GM12878 (cell line): ENCODE data around the gene KDM2A. TPM values are rescaled to one million over a fixed set of nuclear protein-coding genes. Genes with fewer than 3 reads are reported as not detected.

ENCODE experiments used
- ATAC-seq: fragments of 200-7000 bp; cut with Tn5 transposase; 3 replicates; pipeline ENCODE4 v1.9.1; 2020; ENCODE audit warnings: mild to moderate bottlenecking, moderate library complexity
- BruUV-seq: library from RNA; stranded (reverse); fragments of 400-500 nt; replicated peaks from 2 replicates; lab custom pipeline; 2021; lab: Mats Ljungman, UMichigan
- CTCF ChIA-PET: fragments of 300-600 bp; sonication (Branson Sonifier 250); formaldehyde crosslinking; extraction: SDS; loops from one replicate; lab custom pipeline; 2021; ENCODE audit warnings: inconsistent platforms; lab: Yijun Ruan, JAX
- POLR2A ChIA-PET: fragments of 350-600 bp; formaldehyde crosslinking; extraction: SDS; loops from one replicate; lab custom pipeline; 2021; ENCODE audit warnings: inconsistent platforms; lab: Charles Lee
- RAD21 ChIA-PET: fragments of 300-600 bp; sonication (Branson Sonifier 250); formaldehyde crosslinking; loops from one replicate; lab custom pipeline; 2023; ENCODE audit warnings: antibody characterized with exemption; ENCODE audit not compliant: unreplicated experiment; lab: Charles Lee
- SMC1A ChIA-PET: fragments of 300-600 bp; sonication (Branson Sonifier 250); formaldehyde crosslinking; loops from one replicate; lab custom pipeline; 2023; ENCODE audit not compliant: unreplicated experiment, uncharacterized antibody; lab: Charles Lee
- DNase-seq: peaks from one replicate; pipeline ENCODE4 v3.0.0-alpha.2; 2011; ENCODE audit warnings: low read depth, low spot score
- FAIRE-seq: peaks from 3 replicates; lab custom pipeline; 2011; peaks lifted over from hg19 to GRCh38; lab: Jason Lieb, UNC
- H2AFZ ChIP-seq: 2 replicates; pipeline ENCODE4 v1.6.0; 2011; ENCODE audit warnings: low read depth, low read length, control low read depth; ENCODE audit not compliant: control insufficient read depth
- H3K27ac ChIP-seq: 2 replicates; pipeline ENCODE4 v1.5.1; 2011; ENCODE audit warnings: control low read depth; ENCODE audit not compliant: control insufficient read depth, insufficient read depth
- H3K27me3 ChIP-seq, 2 experiments: replicated peaks in 1 of 2; 2 replicates each; pipeline versions ENCODE4 v1.6.0 to v1.6.1; 2011; ENCODE audit warnings: low read length in 1 of 2; ENCODE audit not compliant: control insufficient read depth in 2 of 2, insufficient read depth in 2 of 2
- H3K36me3 ChIP-seq, 2 experiments: 2 replicates each; pipeline ENCODE4 v1.5.1; 2011; ENCODE audit warnings: low read length in 1 of 2; ENCODE audit not compliant: control insufficient read depth in 2 of 2, insufficient read depth in 2 of 2
- H3K4me1 ChIP-seq: 2 replicates; pipeline ENCODE4 v1.6.1; 2011; ENCODE audit warnings: mild to moderate bottlenecking, low read length, moderate library complexity, mixed read lengths; ENCODE audit not compliant: control insufficient read depth, insufficient read depth
- H3K4me2 ChIP-seq: 2 replicates; pipeline ENCODE4 v1.6.0; 2011; ENCODE audit warnings: control low read depth; ENCODE audit not compliant: control insufficient read depth, insufficient read depth
- H3K4me3 ChIP-seq: fragments of 200-600 bp; sonication (generic); 2 replicates; pipeline ENCODE4 v1.5.1; 2016
- H3K79me2 ChIP-seq: 2 replicates; pipeline ENCODE4 v1.6.0; 2011; ENCODE audit warnings: low read length; ENCODE audit not compliant: control insufficient read depth, insufficient read depth
- H3K9ac ChIP-seq: 2 replicates; pipeline ENCODE4 v1.8.0; 2011; ENCODE audit warnings: low read length, control low read depth, mixed read lengths; ENCODE audit not compliant: control insufficient read depth, insufficient read depth
- H3K9me3 ChIP-seq: replicated peaks from 3 replicates; pipeline ENCODE4 v1.5.1; 2011; ENCODE audit warnings: mild to moderate bottlenecking, low read length; ENCODE audit not compliant: control insufficient read depth, insufficient read depth
- H4K20me1 ChIP-seq: 2 replicates; pipeline ENCODE4 v1.6.0; 2011; ENCODE audit not compliant: control insufficient read depth, insufficient read depth
- BACH1 ChIP-seq: fragments of 450-650 bp; IDR thresholded peaks from 2 replicates; pipeline ENCODE4 v1.6.1; 2017; ENCODE audit warnings: mild to moderate bottlenecking, borderline replicate concordance
- CEBPB ChIP-seq, 2 experiments: fragments of 150-350 bp in 1 of 2; IDR thresholded peaks; 2 replicates each; pipeline ENCODE4 v1.6.1; 2012 to 2014; ENCODE audit warnings: low read depth in 2 of 2, low read length in 2 of 2, borderline replicate concordance in 1 of 2, inconsistent platforms in 1 of 2
- ELK1 ChIP-seq: IDR thresholded peaks from 2 replicates; pipeline ENCODE4 v1.6.1; 2012; ENCODE audit warnings: low read depth, low read length, improper control_type of control experiment
- ETV6 ChIP-seq, 2 experiments: fragments of 450-650 bp in 1 of 2; IDR thresholded peaks in 1 of 2; conservative IDR thresholded peaks in 1 of 2; 2 replicates each; pipeline ENCODE4 v1.6.1; 2014; ENCODE audit warnings: antibody characterized with exemption in 1 of 2, borderline replicate concordance in 1 of 2, low read depth in 1 of 2, mild to moderate bottlenecking in 1 of 2, moderate library complexity in 1 of 2
- GATAD2B ChIP-seq: fragments of 450-650 bp; conservative IDR thresholded peaks from 2 replicates; pipeline ENCODE4 v1.6.1; 2017; ENCODE audit warnings: low read depth, mild to moderate bottlenecking, moderate library complexity
- NFYA ChIP-seq: IDR thresholded peaks from 2 replicates; pipeline ENCODE4 v1.6.1; 2011; ENCODE audit warnings: low read depth, mild to moderate bottlenecking, low read length, improper control_type of control experiment, borderline replicate concordance
- POLR2A ChIP-seq: IDR thresholded peaks from 2 replicates; pipeline ENCODE4 v1.6.1; 2011; ENCODE audit warnings: low read depth, mild to moderate bottlenecking, low read length
- POU2F2 ChIP-seq: IDR thresholded peaks from 3 replicates; pipeline ENCODE4 v1.6.1; 2011; ENCODE audit warnings: low read depth, mild to moderate bottlenecking, low read length, borderline replicate concordance
- RAD51 ChIP-seq: fragments of 450-650 bp; IDR thresholded peaks from 2 replicates; pipeline ENCODE4 v1.6.1; 2016; ENCODE audit warnings: moderate library complexity, mild to moderate bottlenecking, inconsistent platforms
- RB1 ChIP-seq: fragments of 450-650 bp; formaldehyde crosslinking; IDR thresholded peaks from 2 replicates; pipeline ENCODE4 v1.6.1; 2017; ENCODE audit warnings: mild to moderate bottlenecking, borderline replicate concordance
- RUNX3 ChIP-seq: IDR thresholded peaks from 2 replicates; pipeline ENCODE4 v1.6.1; 2012; ENCODE audit warnings: low read length, inconsistent platforms
- SUPT20H ChIP-seq: IDR thresholded peaks from 2 replicates; pipeline ENCODE4 v1.6.1; 2011; ENCODE audit warnings: low read depth, mild to moderate bottlenecking, low read length, moderate library complexity, borderline replicate concordance; ENCODE audit not compliant: control insufficient read depth
- TAF1 ChIP-seq: IDR thresholded peaks from 2 replicates; pipeline ENCODE4 v1.6.1; 2011; ENCODE audit warnings: mild to moderate bottlenecking, low read depth, low read length, borderline replicate concordance
- TBL1XR1 ChIP-seq: IDR thresholded peaks from 2 replicates; pipeline ENCODE4 v1.6.1; 2012; ENCODE audit warnings: low read depth, low read length, improper control_type of control experiment
- YBX1 ChIP-seq: fragments of 450-650 bp; IDR thresholded peaks from 2 replicates; pipeline ENCODE4 v1.6.1; 2016; ENCODE audit warnings: antibody characterized with exemption
- YY1 ChIP-seq: IDR thresholded peaks from 2 replicates; pipeline ENCODE4 v1.6.1; 2011; ENCODE audit warnings: low read depth, mild to moderate bottlenecking, low read length
- ZNF274 ChIP-seq: IDR thresholded peaks from one replicate; pipeline ENCODE4 v1.8.0; 2011; ENCODE audit not compliant: insufficient read length, insufficient read depth
- WGBS: methylation state at CpG from one replicate; pipeline ENCODE4 v1.1.6; 2016; ENCODE audit warnings: low lambda C conversion rate; ENCODE audit not compliant: insufficient replicate concordance, insufficient coverage; ENCODE audit errors: missing lambda C conversion rate; 5-methylcytosine and 5-hydroxymethylcytosine counted together
- in situ Hi-C: fragments of 300-500 bp; cut with MboI; formaldehyde crosslinking; loops from 9 replicates; pipeline ENCODE4 v1.14.3; 2018; ENCODE audit warnings: mixed read lengths
- intact Hi-C: fragments of 100-400 bp; cut with micrococcal nuclease; formaldehyde crosslinking; loops from one replicate; pipeline ENCODE4 v1.14.2; 2022; ENCODE audit not compliant: unreplicated experiment
- polyA plus RNA-seq, 11 experiments: library from polyadenylated mRNA; depleted of rRNA in 4 of 11; unstranded in 6 of 11; stranded (reverse) in 5 of 11; fragments of >200 nt; fragmentation: Nextera tagmentation in 4 of 11; fragmentation: Illumina TruSeq in 1 of 11; extraction: Ambion mirVana in 4 of 11; extraction: Trizol in 1 of 11; gene quantifications; 1 replicate in 1 of 11; 2 replicates in 10 of 11; pipeline versions ENCODE4 v1.2.1 to v1.2.3, GENCODE V29; 2011 to 2016; ENCODE audit warnings: inconsistent platforms in 2 of 11, missing spikeins in 2 of 11, low read depth in 1 of 11
- total RNA-seq, 4 experiments: library from RNA; depleted of rRNA in 3 of 4; stranded (reverse); fragments of >200 nt in 3 of 4; fragmentation: Illumina TruSeq in 1 of 4; extraction: Trizol in 1 of 4; gene quantifications; 2 replicates each; pipeline versions ENCODE4 v1.2.1 to v1.2.3, GENCODE V29; 2013 to 2021
- TF ChIP-seq, protein P1 (sequence below): IDR thresholded peaks from 2 replicates; pipeline ENCODE4 v1.6.1; 2012; ENCODE audit warnings: low read depth, low read length, improper control_type of control experiment
- TF ChIP-seq, protein P2 (sequence below), 3 experiments: IDR thresholded peaks in 2 of 3; conservative IDR thresholded peaks in 1 of 3; 2 replicates each; pipeline ENCODE4 v1.5.1; 2011; ENCODE audit warnings: low read depth in 3 of 3, low read length in 3 of 3, mild to moderate bottlenecking in 3 of 3, control low read depth in 2 of 3, moderate library complexity in 2 of 3, inconsistent platforms in 1 of 3, mixed read lengths in 1 of 3; ENCODE audit not compliant: control insufficient read depth in 2 of 3, insufficient read depth in 1 of 3; ENCODE audit errors: extremely low read depth in 1 of 3

The KDM2A gene
- total and polyA plus RNA-seq, 10 of the 15 experiments (the other 5 are each of a cell fraction or from before 2014, with no cell fraction given): 10.5 to 69.3 (median 41.6) TPM

GRCh38 chr11:67239783-67240575, 120.9 kb downstream of the KDM2A start:
- ChIA-PET SMC1A (interaction anchor here (0.7 to 1.7 kb wide), 13 partner anchors 11 to 198 kb away, joined by 3 to 13 read pairs (median 3); partner anchors contain the start of gene PTPRCAP), CTCF (interaction anchor here (0.7 to 3.6 kb wide), 14 partner anchors 13 to 164 kb away, joined by 3 to 30 read pairs (median 4); partner anchors contain the start of gene POLD4), RAD21 (interaction anchor here (0.5 to 2.5 kb wide), 24 partner anchors 10 to 166 kb away, joined by 3 to 8 read pairs (median 4); partner anchors contain the start of genes POLD4, PPP1CA and RAD9A), POLR2A (interaction anchor here (0.6 to 2.6 kb wide), 20 partner anchors 14 to 398 kb away, joined by 3 to 13 read pairs (median 4); partner anchors contain the start of genes ANKRD13D, KDM2A, POLD4 and PPP1CA)
- Histone ChIP-seq H3K27me3 (no peaks in the 10 kb centered on the region), H2AFZ (no peak overlapping the region), H3K36me3 (peaks cover 2 to 19% of the 10 kb centered on the region in 2 experiments; a peak in 3 of 4 replicates), H3K79me2 (peaks cover 55% of the 10 kb centered on the region), H4K20me1 (peaks cover 4% of the 10 kb centered on the region; the same call in 1 of the 2 replicates), H3K9ac (peak overlapping the region; percentile 80), H3K4me1 (peaks cover 17% of the 10 kb centered on the region), H3K9me3 (no peaks in the 10 kb centered on the region), H3K4me3 (peak overlapping the region; percentile 89), H3K4me2 (peak overlapping the region; percentile 73), H3K27ac (peak overlapping the region; percentile 90)
- DNase-seq (peak; percentile 93), FAIRE-seq (peak; percentile 79), ATAC-seq (peak; percentile 93)
- BruUV-seq: TSS peak; percentile 61
- intact Hi-C loops: loop anchor here (10.0 kb wide), 1 partner anchor 155 kb away; no protein-coding TSS in a partner anchor
- in situ Hi-C loops: no loop called here
- WGBS: 1% methylated on average over 31 of the region's 31 CpGs
- TF ChIP-seq BACH1 (peak; percentile 93), YBX1 (no peak), NFYA (no peak), TAF1 (peak; percentile 100), ELK1 (no peak), ZNF274 (no peak), POLR2A (peak; percentile 96), RUNX3 (peak; percentile 12; the same call in 1 of the 2 replicates), SUPT20H (no peak), ETV6 (conservative IDR thresholded peaks at IDR 0.05 in 1 of 2, IDR thresholded peaks at IDR 0.05 in 1 of 2; ENCODE audit: borderline replicate concordance in 1 of 2, low read depth in 1 of 2) (no peak), TBL1XR1 (0 out of 2 replicates have a peak, but pooled peaks have one; percentile 6), CEBPB (IDR thresholded peaks at IDR 0.05; ENCODE audit: borderline replicate concordance in 1 of 2, low read depth in 2 of 2, low read length in 2 of 2) (no peak), GATAD2B (no peak), POU2F2 (peak; percentile 90), RB1 (peak; percentile 33; the same call in 1 of the 2 replicates), YY1 (peak; percentile 83), RAD51 (no peak)
- TF ChIP-seq, protein P1, sequence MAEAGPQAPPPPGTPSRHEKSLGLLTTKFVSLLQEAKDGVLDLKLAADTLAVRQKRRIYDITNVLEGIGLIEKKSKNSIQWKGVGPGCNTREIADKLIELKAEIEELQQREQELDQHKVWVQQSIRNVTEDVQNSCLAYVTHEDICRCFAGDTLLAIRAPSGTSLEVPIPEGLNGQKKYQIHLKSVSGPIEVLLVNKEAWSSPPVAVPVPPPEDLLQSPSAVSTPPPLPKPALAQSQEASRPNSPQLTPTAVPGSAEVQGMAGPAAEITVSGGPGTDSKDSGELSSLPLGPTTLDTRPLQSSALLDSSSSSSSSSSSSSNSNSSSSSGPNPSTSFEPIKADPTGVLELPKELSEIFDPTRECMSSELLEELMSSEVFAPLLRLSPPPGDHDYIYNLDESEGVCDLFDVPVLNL: no peak
- TF ChIP-seq, protein P2, sequence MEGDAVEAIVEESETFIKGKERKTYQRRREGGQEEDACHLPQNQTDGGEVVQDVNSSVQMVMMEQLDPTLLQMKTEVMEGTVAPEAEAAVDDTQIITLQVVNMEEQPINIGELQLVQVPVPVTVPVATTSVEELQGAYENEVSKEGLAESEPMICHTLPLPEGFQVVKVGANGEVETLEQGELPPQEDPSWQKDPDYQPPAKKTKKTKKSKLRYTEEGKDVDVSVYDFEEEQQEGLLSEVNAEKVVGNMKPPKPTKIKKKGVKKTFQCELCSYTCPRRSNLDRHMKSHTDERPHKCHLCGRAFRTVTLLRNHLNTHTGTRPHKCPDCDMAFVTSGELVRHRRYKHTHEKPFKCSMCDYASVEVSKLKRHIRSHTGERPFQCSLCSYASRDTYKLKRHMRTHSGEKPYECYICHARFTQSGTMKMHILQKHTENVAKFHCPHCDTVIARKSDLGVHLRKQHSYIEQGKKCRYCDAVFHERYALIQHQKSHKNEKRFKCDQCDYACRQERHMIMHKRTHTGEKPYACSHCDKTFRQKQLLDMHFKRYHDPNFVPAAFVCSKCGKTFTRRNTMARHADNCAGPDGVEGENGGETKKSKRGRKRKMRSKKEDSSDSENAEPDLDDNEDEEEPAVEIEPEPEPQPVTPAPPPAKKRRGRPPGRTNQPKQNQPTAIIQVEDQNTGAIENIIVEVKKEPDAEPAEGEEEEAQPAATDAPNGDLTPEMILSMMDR (IDR thresholded peaks at IDR 0.05 in 2 of 3, conservative IDR thresholded peaks at IDR 0.05 in 1 of 3; ENCODE audit: control insufficient read depth in 2 of 3, extremely low read depth in 1 of 3, insufficient read depth in 1 of 3, low read depth in 3 of 3, low read length in 3 of 3): peak in 1 of 3 experiments; percentile 6; a peak in 1 of 6 replicates
